GM23338 (cell line): ENCODE results near the gene ITGB5. TPM values are rescaled to one million over a fixed set of nuclear protein-coding genes. Genes with fewer than 3 reads are reported as not detected.
A peak's percentile ranks its signal among the peaks of the same experiment; 100 is the strongest.

ENCODE experiments used
- ATAC-seq: fragments of 200-7000 bp; cut with Tn5 transposase; 3 replicates; pipeline ENCODE4 v1.9.1; 2020
- DNase-seq: peaks from one replicate; pipeline ENCODE4 v3.0.0-alpha.2; 2015; ENCODE audit warnings: low spot score
- H2AFZ ChIP-seq: fragments of 200-600 bp; sonication (generic); 2 replicates; pipeline ENCODE4 v1.8.0; 2016; ENCODE audit warnings: antibody characterized with exemption, mild to moderate bottlenecking, moderate library complexity
- H3F3A ChIP-seq: fragments of 200-600 bp; sonication (generic); replicated peaks from 2 replicates; pipeline ENCODE4 v1.8.0; 2017; ENCODE audit warnings: antibody characterized with exemption, mixed run types, low read depth
- H3K27ac ChIP-seq: fragments of 200-600 bp; sonication (generic); 2 replicates; pipeline ENCODE4 v1.6.1; 2016; ENCODE audit warnings: low read depth
- H3K27me3 ChIP-seq: fragments of 200-600 bp; sonication (generic); 2 replicates; pipeline ENCODE4 v1.8.0; 2016; ENCODE audit warnings: mild to moderate bottlenecking, mixed run types, moderate library complexity; ENCODE audit not compliant: insufficient read depth
- H3K36me3 ChIP-seq: fragments of 200-600 bp; sonication (generic); 2 replicates; pipeline ENCODE4 v1.8.0; 2016; ENCODE audit warnings: mild to moderate bottlenecking; ENCODE audit not compliant: insufficient read depth
- H3K4me1 ChIP-seq: fragments of 200-600 bp; sonication (generic); 2 replicates; pipeline ENCODE4 v1.8.0; 2016; ENCODE audit warnings: mild to moderate bottlenecking, moderate library complexity; ENCODE audit not compliant: insufficient read depth
- H3K4me2 ChIP-seq: fragments of 200-600 bp; sonication (generic); 2 replicates; pipeline ENCODE4 v1.7.1; 2017; ENCODE audit warnings: mixed run types
- H3K4me3 ChIP-seq: fragments of 200-600 bp; sonication (generic); 2 replicates; pipeline ENCODE4 v1.6.1; 2016; ENCODE audit warnings: mixed run types
- H3K79me2 ChIP-seq: fragments of 200-600 bp; sonication (generic); replicated peaks from 2 replicates; pipeline ENCODE4 v1.8.0; 2017; ENCODE audit warnings: mild to moderate bottlenecking; ENCODE audit not compliant: insufficient read depth
- H3K9me2 ChIP-seq: fragments of 200-600 bp; sonication (generic); 2 replicates; pipeline ENCODE4 v1.8.0; 2017; ENCODE audit not compliant: insufficient read depth
- H4K20me1 ChIP-seq: fragments of 200-600 bp; sonication (generic); replicated peaks from 2 replicates; pipeline ENCODE4 v1.8.0; 2017; ENCODE audit warnings: mild to moderate bottlenecking; ENCODE audit not compliant: insufficient read depth
- H3K27ac Mint-ChIP-seq: 2 replicates; pipeline ENCODE4 v1.8.0; 2020; ENCODE audit warnings: inconsistent platforms, mild to moderate bottlenecking, moderate library complexity, mixed read lengths
- H3K27me3 Mint-ChIP-seq: 3 replicates; pipeline ENCODE4 v1.8.0; 2022; ENCODE audit warnings: low read depth, mild to moderate bottlenecking, moderate library complexity, mixed read lengths, inconsistent platforms; ENCODE audit not compliant: insufficient read depth, poor library complexity
- H3K36me3 Mint-ChIP-seq: 3 replicates; pipeline ENCODE4 v1.8.0; 2021; ENCODE audit warnings: low read depth, mild to moderate bottlenecking, inconsistent platforms, moderate library complexity, mixed read lengths
- H3K4me1 Mint-ChIP-seq: 3 replicates; pipeline ENCODE4 v1.8.0; 2020; ENCODE audit warnings: mild to moderate bottlenecking, inconsistent platforms, mixed read lengths
- H3K4me3 Mint-ChIP-seq: 3 replicates; pipeline ENCODE4 v1.8.0; 2021; ENCODE audit warnings: moderate library complexity, mild to moderate bottlenecking, inconsistent platforms, mixed read lengths
- H3K9me3 Mint-ChIP-seq: 3 replicates; pipeline ENCODE4 v1.8.0; 2020; ENCODE audit warnings: moderate library complexity, mild to moderate bottlenecking, inconsistent platforms, mixed read lengths
- CTCF ChIP-seq, 2 experiments: fragments of 200-600 bp in 1 of 2; sonication (generic) in 1 of 2; conservative IDR thresholded peaks; 2 replicates each; pipeline versions ENCODE4 v1.5.1 to v1.6.1; 2016 to 2017; ENCODE audit warnings: antibody characterized with exemption in 2 of 2, low read depth in 2 of 2, mild to moderate bottlenecking in 2 of 2, moderate library complexity in 1 of 2
- ETS1 ChIP-seq: IDR thresholded peaks from 2 replicates; pipeline ENCODE4 v1.6.1; 2016; ENCODE audit warnings: antibody characterized with exemption
- EZH2 ChIP-seq: fragments of 200-600 bp; sonication (generic); IDR thresholded peaks from one replicate; pipeline ENCODE4 v1.8.0; 2017; ENCODE audit warnings: antibody characterized with exemption, mild to moderate bottlenecking, low read depth; ENCODE audit not compliant: unreplicated experiment
- EZH2phosphoT487 ChIP-seq: fragments of 200-600 bp; sonication (generic); IDR thresholded peaks from one replicate; pipeline ENCODE4 v1.8.1; 2018; ENCODE audit warnings: antibody characterized with exemption; ENCODE audit not compliant: unreplicated experiment
- JUNB ChIP-seq: IDR thresholded peaks from one replicate; pipeline ENCODE4 v1.6.1; 2016; ENCODE audit warnings: antibody characterized with exemption; ENCODE audit not compliant: unreplicated experiment
- NANOG ChIP-seq: IDR thresholded peaks from 2 replicates; pipeline ENCODE4 v1.6.1; 2016; ENCODE audit warnings: antibody characterized with exemption, borderline replicate concordance
- POLR2AphosphoS5 ChIP-seq: IDR thresholded peaks from 2 replicates; pipeline ENCODE4 v1.6.1; 2016; ENCODE audit warnings: antibody characterized with exemption, low read depth
- STAT1 ChIP-seq: IDR thresholded peaks from one replicate; pipeline ENCODE4 v1.6.1; 2016; ENCODE audit warnings: antibody characterized with exemption; ENCODE audit not compliant: unreplicated experiment
- ZNF114 ChIP-seq: fragments of 250-450 bp; sonication (Bioruptor Pico); IDR thresholded peaks from 2 replicates; pipeline ENCODE4 v1.5.0; 2020; ENCODE audit warnings: mild to moderate bottlenecking, moderate library complexity
- ZNF331 ChIP-seq: fragments of 250-450 bp; sonication (Bioruptor Pico); IDR thresholded peaks from 2 replicates; pipeline ENCODE4 v1.5.0; 2020; ENCODE audit warnings: low read depth, mild to moderate bottlenecking, moderate library complexity
- polyA plus RNA-seq: library from polyadenylated mRNA; unstranded; fragments of >200 nt; fragmentation: Nextera tagmentation; extraction: Ambion mirVana; gene quantifications from 2 replicates; pipeline ENCODE4 v1.2.1, GENCODE V29; 2016
- total RNA-seq: library from RNA; depleted of rRNA; stranded (reverse); fragments of >200 nt; shearing (Covaris generic); gene quantifications from 2 replicates; pipeline ENCODE4 v1.2.3, GENCODE V29; 2014
- TF ChIP-seq, protein P1 (sequence below): IDR thresholded peaks from one replicate; pipeline ENCODE4 v1.6.1; 2018; ENCODE audit warnings: antibody characterized with exemption; ENCODE audit not compliant: unreplicated experiment
- TF ChIP-seq, protein P2 (sequence below): fragments of 250-450 bp; sonication (Bioruptor Pico); IDR thresholded peaks from 2 replicates; pipeline ENCODE4 v1.5.0; 2020; ENCODE audit warnings: mild to moderate bottlenecking, moderate library complexity

ITGB5 gene
- total and polyA plus RNA-seq, 2 experiments from 2014 or later, result 68.2 to 269 TPM

GRCh38 chr3:124935264-124935663, 48.1 kb upstream of the ITGB5 start (continued):
- no peak for TF ChIP-seq ZNF331 (CRISPR knock-in tag)
- TF ChIP-seq, protein P1, sequence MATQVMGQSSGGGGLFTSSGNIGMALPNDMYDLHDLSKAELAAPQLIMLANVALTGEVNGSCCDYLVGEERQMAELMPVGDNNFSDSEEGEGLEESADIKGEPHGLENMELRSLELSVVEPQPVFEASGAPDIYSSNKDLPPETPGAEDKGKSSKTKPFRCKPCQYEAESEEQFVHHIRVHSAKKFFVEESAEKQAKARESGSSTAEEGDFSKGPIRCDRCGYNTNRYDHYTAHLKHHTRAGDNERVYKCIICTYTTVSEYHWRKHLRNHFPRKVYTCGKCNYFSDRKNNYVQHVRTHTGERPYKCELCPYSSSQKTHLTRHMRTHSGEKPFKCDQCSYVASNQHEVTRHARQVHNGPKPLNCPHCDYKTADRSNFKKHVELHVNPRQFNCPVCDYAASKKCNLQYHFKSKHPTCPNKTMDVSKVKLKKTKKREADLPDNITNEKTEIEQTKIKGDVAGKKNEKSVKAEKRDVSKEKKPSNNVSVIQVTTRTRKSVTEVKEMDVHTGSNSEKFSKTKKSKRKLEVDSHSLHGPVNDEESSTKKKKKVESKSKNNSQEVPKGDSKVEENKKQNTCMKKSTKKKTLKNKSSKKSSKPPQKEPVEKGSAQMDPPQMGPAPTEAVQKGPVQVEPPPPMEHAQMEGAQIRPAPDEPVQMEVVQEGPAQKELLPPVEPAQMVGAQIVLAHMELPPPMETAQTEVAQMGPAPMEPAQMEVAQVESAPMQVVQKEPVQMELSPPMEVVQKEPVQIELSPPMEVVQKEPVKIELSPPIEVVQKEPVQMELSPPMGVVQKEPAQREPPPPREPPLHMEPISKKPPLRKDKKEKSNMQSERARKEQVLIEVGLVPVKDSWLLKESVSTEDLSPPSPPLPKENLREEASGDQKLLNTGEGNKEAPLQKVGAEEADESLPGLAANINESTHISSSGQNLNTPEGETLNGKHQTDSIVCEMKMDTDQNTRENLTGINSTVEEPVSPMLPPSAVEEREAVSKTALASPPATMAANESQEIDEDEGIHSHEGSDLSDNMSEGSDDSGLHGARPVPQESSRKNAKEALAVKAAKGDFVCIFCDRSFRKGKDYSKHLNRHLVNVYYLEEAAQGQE, result no peak
- no peak for TF ChIP-seq STAT1
- no peak for TF ChIP-seq EZH2phosphoT487
- TF ChIP-seq CTCF (conservative IDR thresholded peaks at IDR 0.05; ENCODE audit: low read depth in 2 of 2), result no peak
- TF ChIP-seq JUNB, result no peak
- no peak for TF ChIP-seq ZNF114 (CRISPR knock-in tag)
- TF ChIP-seq EZH2, result no peak

- no peaks in the 10 kb centered on the region for H3F3A ChIP-seq
- DNase-seq (no peak), ATAC-seq (no peak)
- peaks cover 9% of the 10 kb centered on the region for H3K27me3 Mint-ChIP-seq
- H3K4me2 ChIP-seq, result no peak within 1 kb of the TSS
- H3K27ac Mint-ChIP-seq, result no peak within 1 kb of the TSS
- H3K9me3 Mint-ChIP-seq, result no peaks in the 10 kb centered on the region
- H3K79me2 ChIP-seq, result no peaks in the 10 kb centered on the region
- H2AFZ ChIP-seq, result peak within 1 kb of the TSS; percentile 59; the same call in 1 of the 2 replicates
- no peaks in the 10 kb centered on the region for H4K20me1 ChIP-seq
- H3K4me3 ChIP-seq, result no peak within 1 kb of the TSS
- no peaks in the 10 kb centered on the region for H3K36me3 Mint-ChIP-seq
- no peak within 1 kb of the TSS for H3K27ac ChIP-seq
- peaks cover 4% of the 10 kb centered on the region; the same call in 1 of the 2 replicates for H3K9me2 ChIP-seq
- no peak within 1 kb of the TSS for H3K4me3 Mint-ChIP-seq
- no peaks in the 10 kb centered on the region for H3K27me3 ChIP-seq
- H3K36me3 ChIP-seq, result no peaks in the 10 kb centered on the region
- H3K4me1 ChIP-seq, result no peaks in the 10 kb centered on the region
- H3K4me1 Mint-ChIP-seq, result no peaks in the 10 kb centered on the region
- TF ChIP-seq ZNF114 (CRISPR knock-in tag) (no peak), ZNF331 (CRISPR knock-in tag) (no peak), JUNB (no peak), NANOG (no peak), ETS1 (no peak), POLR2AphosphoS5 (no peak), STAT1 (no peak), EZH2phosphoT487 (no peak)
- TF ChIP-seq, protein P2, sequence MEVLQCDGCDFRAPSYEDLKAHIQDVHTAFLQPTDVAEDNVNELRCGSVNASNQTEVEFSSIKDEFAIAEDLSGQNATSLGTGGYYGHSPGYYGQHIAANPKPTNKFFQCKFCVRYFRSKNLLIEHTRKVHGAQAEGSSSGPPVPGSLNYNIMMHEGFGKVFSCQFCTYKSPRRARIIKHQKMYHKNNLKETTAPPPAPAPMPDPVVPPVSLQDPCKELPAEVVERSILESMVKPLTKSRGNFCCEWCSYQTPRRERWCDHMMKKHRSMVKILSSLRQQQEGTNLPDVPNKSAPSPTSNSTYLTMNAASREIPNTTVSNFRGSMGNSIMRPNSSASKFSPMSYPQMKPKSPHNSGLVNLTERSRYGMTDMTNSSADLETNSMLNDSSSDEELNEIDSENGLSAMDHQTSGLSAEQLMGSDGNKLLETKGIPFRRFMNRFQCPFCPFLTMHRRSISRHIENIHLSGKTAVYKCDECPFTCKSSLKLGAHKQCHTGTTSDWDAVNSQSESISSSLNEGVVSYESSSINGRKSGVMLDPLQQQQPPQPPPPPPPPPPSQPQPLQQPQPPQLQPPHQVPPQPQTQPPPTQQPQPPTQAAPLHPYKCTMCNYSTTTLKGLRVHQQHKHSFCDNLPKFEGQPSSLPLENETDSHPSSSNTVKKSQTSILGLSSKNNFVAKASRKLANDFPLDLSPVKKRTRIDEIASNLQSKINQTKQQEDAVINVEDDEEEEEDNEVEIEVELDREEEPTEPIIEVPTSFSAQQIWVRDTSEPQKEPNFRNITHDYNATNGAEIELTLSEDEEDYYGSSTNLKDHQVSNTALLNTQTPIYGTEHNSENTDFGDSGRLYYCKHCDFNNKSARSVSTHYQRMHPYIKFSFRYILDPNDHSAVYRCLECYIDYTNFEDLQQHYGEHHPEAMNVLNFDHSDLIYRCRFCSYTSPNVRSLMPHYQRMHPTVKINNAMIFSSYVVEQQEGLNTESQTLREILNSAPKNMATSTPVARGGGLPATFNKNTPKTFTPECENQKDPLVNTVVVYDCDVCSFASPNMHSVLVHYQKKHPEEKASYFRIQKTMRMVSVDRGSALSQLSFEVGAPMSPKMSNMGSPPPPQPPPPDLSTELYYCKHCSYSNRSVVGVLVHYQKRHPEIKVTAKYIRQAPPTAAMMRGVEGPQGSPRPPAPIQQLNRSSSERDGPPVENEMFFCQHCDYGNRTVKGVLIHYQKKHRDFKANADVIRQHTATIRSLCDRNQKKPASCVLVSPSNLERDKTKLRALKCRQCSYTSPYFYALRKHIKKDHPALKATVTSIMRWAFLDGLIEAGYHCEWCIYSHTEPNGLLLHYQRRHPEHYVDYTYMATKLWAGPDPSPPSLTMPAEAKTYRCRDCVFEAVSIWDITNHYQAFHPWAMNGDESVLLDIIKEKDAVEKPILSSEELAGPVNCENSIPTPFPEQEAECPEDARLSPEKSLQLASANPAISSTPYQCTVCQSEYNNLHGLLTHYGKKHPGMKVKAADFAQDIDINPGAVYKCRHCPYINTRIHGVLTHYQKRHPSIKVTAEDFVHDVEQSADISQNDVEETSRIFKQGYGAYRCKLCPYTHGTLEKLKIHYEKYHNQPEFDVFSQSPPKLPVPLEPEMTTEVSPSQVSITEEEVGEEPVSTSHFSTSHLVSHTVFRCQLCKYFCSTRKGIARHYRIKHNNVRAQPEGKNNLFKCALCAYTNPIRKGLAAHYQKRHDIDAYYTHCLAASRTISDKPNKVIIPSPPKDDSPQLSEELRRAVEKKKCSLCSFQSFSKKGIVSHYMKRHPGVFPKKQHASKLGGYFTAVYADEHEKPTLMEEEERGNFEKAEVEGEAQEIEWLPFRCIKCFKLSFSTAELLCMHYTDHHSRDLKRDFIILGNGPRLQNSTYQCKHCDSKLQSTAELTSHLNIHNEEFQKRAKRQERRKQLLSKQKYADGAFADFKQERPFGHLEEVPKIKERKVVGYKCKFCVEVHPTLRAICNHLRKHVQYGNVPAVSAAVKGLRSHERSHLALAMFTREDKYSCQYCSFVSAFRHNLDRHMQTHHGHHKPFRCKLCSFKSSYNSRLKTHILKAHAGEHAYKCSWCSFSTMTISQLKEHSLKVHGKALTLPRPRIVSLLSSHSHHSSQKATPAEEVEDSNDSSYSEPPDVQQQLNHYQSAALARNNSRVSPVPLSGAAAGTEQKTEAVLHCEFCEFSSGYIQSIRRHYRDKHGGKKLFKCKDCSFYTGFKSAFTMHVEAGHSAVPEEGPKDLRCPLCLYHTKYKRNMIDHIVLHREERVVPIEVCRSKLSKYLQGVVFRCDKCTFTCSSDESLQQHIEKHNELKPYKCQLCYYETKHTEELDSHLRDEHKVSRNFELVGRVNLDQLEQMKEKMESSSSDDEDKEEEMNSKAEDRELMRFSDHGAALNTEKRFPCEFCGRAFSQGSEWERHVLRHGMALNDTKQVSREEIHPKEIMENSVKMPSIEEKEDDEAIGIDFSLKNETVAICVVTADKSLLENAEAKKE, result no peak
These were observed 47.4 kb upstream of the ITGB5 start, which contains the start of gene MUC13 for GRCh38 chr3:124934577-124934976. Gene MUC13 (minus strand): TSS chr3:124934751. CDS start chr3:124934712, 39 bp downstream.
